SK-N-SH (cell line): Measurements from ENCODE around the gene PRR33. TPM values are rescaled to one million over a fixed set of nuclear protein-coding genes. Genes with fewer than 3 reads are reported as not detected.

Experiments
- CTCF ChIA-PET: fragments of 300-600, 350-600 bp; formaldehyde crosslinking; extraction: SDS; loops from one replicate; lab custom pipeline; 2021; lab: Yijun Ruan, JAX
- POLR2A ChIA-PET: fragments of 350-600 bp; sonication (Branson Sonifier 250); formaldehyde crosslinking; extraction: SDS; loops from one replicate; lab custom pipeline; 2020; ENCODE audit warnings: antibody characterized with exemption, inconsistent platforms; lab: Yijun Ruan, JAX
- DNase-seq: peaks from one replicate; pipeline ENCODE4 v3.0.0; 2012
- H2AFZ ChIP-seq: fragments of 200-600 bp; sonication (generic); 2 replicates; pipeline ENCODE4 v1.8.1; 2016; ENCODE audit warnings: antibody characterized with exemption, mild to moderate bottlenecking, low read depth
- H3F3A ChIP-seq: fragments of 200-600 bp; sonication (generic); replicated peaks from 2 replicates; pipeline ENCODE3; 2016; ENCODE audit warnings: antibody characterized with exemption, mild to moderate bottlenecking; ENCODE audit not compliant: insufficient read depth
- H3K27ac ChIP-seq, 2 experiments: fragments of 200-500 bp in 1 of 2; fragments of 200-600 bp in 1 of 2; sonication (Bioruptor generic) in 1 of 2; sonication (generic), shearing (Covaris generic) in 1 of 2; 2 replicates each; pipeline versions ENCODE4 v1.5.1 to v1.6.1; 2014 to 2016; ENCODE audit warnings: low read depth in 2 of 2, inconsistent platforms in 1 of 2, low read length in 1 of 2, mild to moderate bottlenecking in 1 of 2, mixed read lengths in 1 of 2
- H3K27me3 ChIP-seq: fragments of 200-600 bp; sonication (generic), shearing (Covaris generic); 2 replicates; pipeline ENCODE4 v1.6.1; 2016; ENCODE audit warnings: mixed run types; ENCODE audit not compliant: insufficient read depth
- H3K36me3 ChIP-seq, 2 experiments: fragments of 200-500 bp in 1 of 2; fragments of 200-600 bp in 1 of 2; sonication (Bioruptor generic) in 1 of 2; sonication (generic) in 1 of 2; replicated peaks in 1 of 2; 2 replicates each; pipeline versions ENCODE3 to v1.5.1; 2014 to 2016; ENCODE audit warnings: low read length in 1 of 2, mild to moderate bottlenecking in 1 of 2; ENCODE audit not compliant: insufficient read depth in 2 of 2, control insufficient read depth in 1 of 2
- H3K4me1 ChIP-seq, 2 experiments: fragments of 200-500 bp in 1 of 2; fragments of 200-600 bp in 1 of 2; sonication (Bioruptor generic) in 1 of 2; sonication (generic), shearing (Covaris generic) in 1 of 2; 2 replicates each; pipeline versions ENCODE4 v1.5.1 to v1.6.1; 2014 to 2016; ENCODE audit warnings: low read depth in 1 of 2, low read length in 1 of 2, mixed run types in 1 of 2; ENCODE audit not compliant: insufficient read depth in 2 of 2, control insufficient read depth in 1 of 2
- H3K4me2 ChIP-seq: fragments of 200-600 bp; sonication (generic), shearing (Covaris generic); 2 replicates; pipeline ENCODE4 v1.6.1; 2017; ENCODE audit warnings: mixed run types
- H3K4me3 ChIP-seq, 2 experiments: fragments of 200-500 bp in 1 of 2; fragments of 200-600 bp in 1 of 2; sonication (Bioruptor generic) in 1 of 2; sonication (generic), shearing (Covaris generic) in 1 of 2; 2 replicates each; pipeline versions ENCODE4 v1.5.1 to v1.8.1; 2014 to 2016; ENCODE audit warnings: low read depth in 2 of 2, inconsistent platforms in 1 of 2, low read length in 1 of 2, mild to moderate bottlenecking in 1 of 2, mixed read lengths in 1 of 2, moderate library complexity in 1 of 2
- H3K79me2 ChIP-seq: fragments of 200-600 bp; sonication (generic); 2 replicates; pipeline ENCODE4 v1.8.1; 2017; ENCODE audit warnings: mild to moderate bottlenecking; ENCODE audit not compliant: insufficient read depth
- H3K9ac ChIP-seq: fragments of 200-600 bp; sonication (generic); 2 replicates; pipeline ENCODE4 v1.6.1; 2017; ENCODE audit warnings: mixed run types
- H3K9me2 ChIP-seq: fragments of 200-600 bp; sonication (generic); 2 replicates; pipeline ENCODE4 v1.6.1; 2017; ENCODE audit warnings: mixed run types
- H3K9me3 ChIP-seq: fragments of 200-600 bp; sonication (generic); 2 replicates; pipeline ENCODE4 v1.6.1; 2017; ENCODE audit warnings: mixed run types, mild to moderate bottlenecking, moderate library complexity
- H4K20me1 ChIP-seq: fragments of 200-600 bp; sonication (generic); 2 replicates; pipeline ENCODE4 v1.6.1; 2017; ENCODE audit warnings: mild to moderate bottlenecking, mixed run types; ENCODE audit not compliant: insufficient read depth
- CHD2 ChIP-seq: fragments of 150-350 bp; IDR thresholded peaks from 2 replicates; pipeline ENCODE4 v1.6.1; 2018; ENCODE audit warnings: low read length; ENCODE audit not compliant: partially characterized antibody
- ELF1 ChIP-seq: IDR thresholded peaks from 2 replicates; pipeline ENCODE4 v1.4.0; 2012
- FOSL2 ChIP-seq: IDR thresholded peaks from 2 replicates; pipeline ENCODE4 v1.4.0; 2012; ENCODE audit warnings: low read depth, mild to moderate bottlenecking, moderate library complexity, borderline replicate concordance
- FOXJ3 ChIP-seq: sonication (generic); formaldehyde crosslinking; IDR thresholded peaks from 2 replicates; pipeline ENCODE4 v1.5.1; 2020; ENCODE audit warnings: mild to moderate bottlenecking, missing genetic modification reagents
- FOXM1 ChIP-seq: IDR thresholded peaks from 2 replicates; pipeline ENCODE4 v1.4.0; 2012; ENCODE audit warnings: low read depth, mild to moderate bottlenecking
- GATA2 ChIP-seq: sonication (generic); formaldehyde crosslinking; IDR thresholded peaks from 2 replicates; pipeline ENCODE4 v1.5.0; 2020; ENCODE audit warnings: mild to moderate bottlenecking, missing genetic modification reagents
- IRF3 ChIP-seq: fragments of 150-350 bp; IDR thresholded peaks from 2 replicates; pipeline ENCODE4 v1.6.1; 2016; ENCODE audit warnings: mild to moderate bottlenecking, low read depth, low read length
- JUND ChIP-seq: IDR thresholded peaks from 2 replicates; pipeline ENCODE4 v1.4.0; 2012
- MAX ChIP-seq: IDR thresholded peaks from 2 replicates; pipeline ENCODE4 v1.4.0; 2012; ENCODE audit warnings: low read depth
- MXI1 ChIP-seq: IDR thresholded peaks from 2 replicates; pipeline ENCODE4 v1.6.1; 2012; ENCODE audit warnings: mild to moderate bottlenecking, low read depth, low read length, improper control_type of control experiment
- NRF1 ChIP-seq: IDR thresholded peaks from 2 replicates; pipeline ENCODE4 v1.6.1; 2012; ENCODE audit warnings: low read depth, mild to moderate bottlenecking, low read length
- PBX3 ChIP-seq: IDR thresholded peaks from 2 replicates; pipeline ENCODE4; 2012
- POLR2AphosphoS5 ChIP-seq: IDR thresholded peaks from 2 replicates; pipeline ENCODE4 v1.6.1; 2012; ENCODE audit warnings: low read depth, low read length
- RAD21 ChIP-seq: IDR thresholded peaks from 2 replicates; pipeline ENCODE4 v1.6.1; 2012; ENCODE audit warnings: mild to moderate bottlenecking, low read length
- RXRA ChIP-seq: IDR thresholded peaks from 2 replicates; pipeline ENCODE4 v1.4.0; 2012; ENCODE audit warnings: low read depth, mild to moderate bottlenecking, borderline replicate concordance
- SIN3A ChIP-seq: IDR thresholded peaks from 2 replicates; pipeline ENCODE4 v1.6.1; 2012; ENCODE audit warnings: low read depth, mild to moderate bottlenecking, low read length, moderate library complexity, borderline replicate concordance
- SMC3 ChIP-seq: IDR thresholded peaks from 2 replicates; pipeline ENCODE4 v1.6.1; 2012; ENCODE audit warnings: low read depth, low read length, improper control_type of control experiment
- TAF1 ChIP-seq: IDR thresholded peaks from 2 replicates; pipeline ENCODE4 v1.6.1; 2012; ENCODE audit warnings: low read depth, mild to moderate bottlenecking, low read length, moderate library complexity, borderline replicate concordance
- TEAD4 ChIP-seq: IDR thresholded peaks from 2 replicates; pipeline ENCODE4 v1.4.0; 2012; ENCODE audit warnings: mild to moderate bottlenecking, borderline replicate concordance; ENCODE audit not compliant: insufficient read depth
- USF1 ChIP-seq: IDR thresholded peaks from 2 replicates; pipeline ENCODE4 v1.4.0; 2012; ENCODE audit warnings: low read depth, borderline replicate concordance
- YY1 ChIP-seq: IDR thresholded peaks from 2 replicates; pipeline ENCODE4 v1.4.0; 2012; ENCODE audit warnings: low read depth, mild to moderate bottlenecking
- ZBTB33 ChIP-seq: IDR thresholded peaks from 2 replicates; pipeline ENCODE4 v1.4.0; 2012; ENCODE audit warnings: low read depth, borderline replicate concordance
- WGBS: methylation state at CpG from one replicate; pipeline ENCODE4 v1.1.6; 2017; ENCODE audit warnings: low lambda C conversion rate; 5-methylcytosine and 5-hydroxymethylcytosine counted together
- polyA plus RNA-seq, 3 experiments: library from polyadenylated mRNA; depleted of rRNA; stranded (reverse); fragments of >200 nt; gene quantifications; 2 replicates each; pipeline ENCODE4 v1.2.3, GENCODE V29; 2012

PRR33 gene
- polyA plus RNA-seq, 1 of the 3 experiments (the other 2 are of a cell fraction): not detected

GRCh38 chr11:1870326-1870696 is 21.4 kb downstream of the PRR33 start:
- ChIA-PET CTCF (interaction anchor here (1.0 to 2.9 kb wide), 4 partner anchors 12 to 176 kb away, joined by 4 to 15 read pairs (median 8); no protein-coding TSS in a partner anchor), POLR2A (no interaction called here)
- no peaks in the 10 kb centered on the region for H3K9me3 ChIP-seq
- H3K79me2 ChIP-seq: no peaks in the 10 kb centered on the region
- no peak overlapping the region for H3K9ac ChIP-seq
- H3K27ac ChIP-seq: no peak overlapping the region
- DNase-seq: no peak
- WGBS: 70% methylated on average over 7 of the region's 12 CpGs
- H3F3A ChIP-seq: no peaks in the 10 kb centered on the region
- H2AFZ ChIP-seq: no peak overlapping the region
- H3K4me3 ChIP-seq: no peak overlapping the region
- H3K4me2 ChIP-seq: no peak overlapping the region
- H3K4me1 ChIP-seq: peaks cover 0 to 33% of the 10 kb centered on the region in 2 experiments; a peak in 1 of 4 replicates
- no peaks in the 10 kb centered on the region for H3K27me3 ChIP-seq
- H4K20me1 ChIP-seq: no peaks in the 10 kb centered on the region
- TF ChIP-seq FOXJ3 (no peak), PBX3 (no peak), SMC3 (no peak), JUND (no peak), FOSL2 (no peak), ELF1 (no peak), RXRA (no peak), ZBTB33 (no peak), TAF1 (no peak)
- no peaks in the 10 kb centered on the region for H3K9me2 ChIP-seq
- H3K36me3 ChIP-seq: no peaks in the 10 kb centered on the region

- H2AFZ ChIP-seq: no peak overlapping the region
These were observed 22.0 kb downstream of the PRR33 start for GRCh38 chr11:1869427-1870325.

More at GRCh38 chr11:1869427-1870325, 22.0 kb downstream of the PRR33 start:
- Histone ChIP-seq H3K4me2 (no peak overlapping the region), H3K9me3 (no peaks in the 10 kb centered on the region), H3F3A (no peaks in the 10 kb centered on the region), H3K27me3 (no peaks in the 10 kb centered on the region), H3K79me2 (no peaks in the 10 kb centered on the region), H3K4me3 (no peak overlapping the region), H3K9ac (no peak overlapping the region), H4K20me1 (no peaks in the 10 kb centered on the region), H3K4me1 (peaks cover 0 to 33% of the 10 kb centered on the region in 2 experiments; a peak in 1 of 4 replicates), H3K9me2 (no peaks in the 10 kb centered on the region), H3K36me3 (no peaks in the 10 kb centered on the region), H3K27ac (no peak overlapping the region)
- CTCF ChIA-PET: interaction anchor here (0.7 to 2.9 kb wide), 6 partner anchors 13 to 230 kb away, joined by 3 to 15 read pairs (median 5); no protein-coding TSS in a partner anchor
- WGBS: 66% methylated on average over 34 of the region's 34 CpGs
- TF ChIP-seq TEAD4 (no peak), JUND (no peak), YY1 (no peak), USF1 (no peak), POLR2AphosphoS5 (no peak), MAX (no peak), SMC3 (no peak), RAD21 (no peak), SIN3A (no peak), MXI1 (no peak), IRF3 (no peak), CHD2 (no peak), FOSL2 (no peak), GATA2 (CRISPR knock-in tag) (no peak), FOXM1 (no peak), NRF1 (no peak)
- POLR2A ChIA-PET: no interaction called here
- no peak for DNase-seq
